NCI-H69 (cell line): ENCODE data around the gene ASTN2.

ENCODE experiments used
- DNase-seq: peaks from one replicate; lab custom pipeline; 2025; lab: John Stamatoyannopoulos, UW

Gene ASTN2

DNA sequence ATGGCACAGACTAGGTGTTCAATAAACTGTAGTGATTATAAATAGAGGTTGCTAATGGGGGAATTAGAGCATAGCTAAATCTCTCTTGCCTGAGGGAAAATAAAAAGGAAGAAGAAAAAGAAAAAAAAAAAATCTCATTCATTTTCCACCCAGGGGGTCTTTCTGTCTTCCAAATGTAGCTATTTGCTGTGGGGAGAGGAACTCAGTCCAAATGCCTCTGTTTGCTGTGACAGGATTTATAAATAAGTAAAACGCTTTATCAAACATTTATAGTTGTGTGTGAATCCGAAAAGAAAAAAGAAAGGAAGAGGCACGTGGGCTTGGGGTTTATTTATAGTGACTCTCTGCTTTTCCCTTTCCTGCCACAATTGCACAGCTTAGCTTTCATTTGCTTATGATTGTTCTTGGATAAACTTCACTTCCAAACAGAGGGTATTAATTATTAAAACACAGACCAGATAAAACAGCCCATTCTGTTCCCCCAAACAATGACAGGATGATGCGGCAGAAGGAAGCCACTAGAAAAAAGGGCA, 245.7 kb downstream of the ASTN2 start:
- peak; percentile 80 for DNase-seq

- DNase-seq = peak; percentile 65
These were observed 250.3 kb downstream of the ASTN2 start for GRCh38 chr9:117164512-117164911.

DNA sequence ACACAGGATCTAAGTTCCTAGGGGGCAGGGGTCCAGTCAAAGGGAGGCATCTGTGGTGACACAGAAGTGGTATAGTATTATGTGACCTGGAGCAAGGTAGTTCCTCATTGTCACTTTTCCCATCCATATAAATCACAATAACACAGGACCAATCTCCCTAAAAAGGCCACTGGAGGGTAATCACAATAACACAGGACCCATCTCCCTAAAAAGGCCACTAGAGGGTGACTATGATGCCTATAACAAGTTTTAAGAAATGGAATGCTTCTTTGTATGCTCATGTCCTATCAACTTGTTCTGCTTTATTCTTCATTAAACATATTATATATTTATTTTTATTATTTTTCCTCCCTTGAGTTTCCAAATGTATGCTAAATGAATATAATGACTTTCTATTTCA, 254.6 kb downstream of the ASTN2 start:
- peak; percentile 67 for DNase-seq

DNA sequence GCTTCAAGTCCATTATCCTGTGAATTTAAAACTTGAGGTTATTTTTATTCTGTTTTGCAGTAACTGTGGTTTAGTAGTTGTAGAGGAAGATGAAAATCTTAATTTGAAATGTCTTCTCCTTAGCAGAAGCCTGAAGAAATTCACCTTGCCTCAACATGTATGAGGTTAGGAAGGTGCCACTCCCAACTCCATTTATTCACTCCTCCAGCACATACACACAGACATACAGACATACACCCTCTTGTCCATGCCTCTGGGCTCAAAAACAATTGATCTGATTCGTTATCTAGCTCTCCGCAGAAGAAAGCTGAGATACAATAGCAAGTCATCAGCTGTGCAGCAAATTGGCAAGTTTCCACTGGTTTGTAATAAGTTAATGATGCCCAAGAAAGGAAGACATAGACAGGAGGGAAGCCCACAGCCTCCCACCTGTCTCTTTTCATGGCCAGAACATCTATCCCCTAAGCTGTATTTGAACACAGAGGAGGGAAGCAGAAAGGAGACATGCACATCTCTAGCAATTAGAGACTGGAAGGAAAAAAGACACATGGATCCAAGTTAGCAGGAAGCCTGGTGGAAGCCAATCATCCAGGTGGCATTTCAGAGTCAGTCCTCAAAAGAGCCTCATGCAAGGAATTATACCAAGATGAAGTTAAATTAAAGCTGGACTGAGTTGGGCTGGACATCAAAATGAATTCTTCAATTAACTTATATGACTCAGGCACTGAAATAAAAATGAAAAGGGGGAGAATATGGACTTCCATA, 257.9 kb downstream of the ASTN2 start:
- peak; percentile 80 for DNase-seq

GRCh38 chr9:117156144-117156688, 258.6 kb downstream of the ASTN2 start:
- peak; percentile 88 for DNase-seq

GRCh38 chr9:117153021-117153420, 261.8 kb downstream of the ASTN2 start:
- DNase-seq = no peak

GRCh38 chr9:117151716-117152115, 263.1 kb downstream of the ASTN2 start:
- DNase-seq = no peak

GRCh38 chr9:117149996-117150395, 264.9 kb downstream of the ASTN2 start:
- DNase-seq = no peak

DNA sequence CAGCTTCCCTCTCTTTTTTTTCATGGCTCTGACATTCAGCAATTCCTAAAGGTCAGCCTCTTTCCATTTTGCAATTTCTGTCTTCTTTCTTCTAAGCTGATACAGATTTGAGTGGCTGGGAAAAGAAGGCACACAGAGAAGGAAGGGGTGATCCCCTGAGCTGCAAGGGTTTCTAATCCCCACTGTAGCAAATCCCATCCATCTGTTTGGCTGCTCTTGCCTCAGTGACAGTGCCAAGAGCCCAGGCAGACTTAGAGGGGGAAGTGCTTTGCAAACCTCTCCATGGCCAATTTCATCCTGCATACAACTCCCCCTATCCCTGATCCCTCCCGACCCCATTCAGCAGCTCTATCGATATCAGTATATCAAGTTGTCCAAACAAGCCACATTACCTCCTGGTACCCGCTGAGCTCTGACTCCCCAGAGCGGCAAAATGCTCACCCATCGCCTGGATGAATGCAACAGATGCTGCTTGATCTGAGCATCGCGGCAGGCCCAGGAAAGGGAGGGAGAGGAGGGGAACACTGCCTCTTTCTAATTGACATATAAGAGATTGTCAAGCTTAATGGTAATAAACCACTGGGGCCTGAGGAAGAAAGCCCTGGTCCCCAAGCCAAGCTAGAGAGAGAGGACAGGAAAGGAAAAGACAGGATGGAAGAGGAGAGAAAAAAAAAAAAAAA, 268.9 kb downstream of the ASTN2 start:
- DNase-seq = peak; percentile 88

DNA sequence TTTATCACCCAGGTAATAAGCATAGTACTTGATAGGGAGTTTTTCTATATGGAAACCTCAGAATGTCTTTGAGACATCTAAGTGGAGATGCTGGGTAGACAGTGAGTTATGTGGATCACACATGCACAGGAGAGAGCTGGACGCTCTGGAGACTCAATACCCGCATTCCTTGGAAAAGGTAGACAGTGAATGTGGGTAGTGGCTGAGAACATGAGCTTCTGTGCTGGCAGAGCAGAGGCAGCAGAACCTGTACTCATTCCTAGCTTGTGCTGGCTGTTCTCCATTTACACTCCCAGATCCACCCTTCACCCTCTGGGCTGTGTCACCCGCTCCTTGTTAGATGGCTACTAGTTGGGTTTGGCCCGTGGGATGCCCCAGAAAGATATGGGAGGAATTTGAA, 269.8 kb downstream of the ASTN2 start:
- DNase-seq = no peak

DNA sequence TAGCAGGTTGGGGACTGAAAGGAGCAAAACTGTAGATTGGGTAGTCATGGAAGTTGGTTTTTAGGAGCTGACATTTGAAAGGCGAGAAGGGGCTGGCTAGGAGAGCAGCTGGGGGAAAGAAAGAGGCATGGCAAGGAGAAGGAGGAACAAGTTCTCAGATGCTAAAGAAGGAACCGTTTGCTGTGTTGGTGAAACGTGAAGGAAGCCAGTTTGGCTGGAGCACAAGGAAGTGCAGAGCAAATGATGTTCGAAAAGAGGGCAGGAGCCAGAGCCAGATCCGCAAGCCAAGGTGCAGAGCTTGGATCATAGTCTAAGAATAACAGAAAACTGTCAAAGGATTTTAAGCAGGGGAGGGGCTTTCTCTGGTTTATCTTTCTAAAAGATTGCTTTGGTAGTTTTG, 276.6 kb downstream of the ASTN2 start:
- DNase-seq = no peak

DNA sequence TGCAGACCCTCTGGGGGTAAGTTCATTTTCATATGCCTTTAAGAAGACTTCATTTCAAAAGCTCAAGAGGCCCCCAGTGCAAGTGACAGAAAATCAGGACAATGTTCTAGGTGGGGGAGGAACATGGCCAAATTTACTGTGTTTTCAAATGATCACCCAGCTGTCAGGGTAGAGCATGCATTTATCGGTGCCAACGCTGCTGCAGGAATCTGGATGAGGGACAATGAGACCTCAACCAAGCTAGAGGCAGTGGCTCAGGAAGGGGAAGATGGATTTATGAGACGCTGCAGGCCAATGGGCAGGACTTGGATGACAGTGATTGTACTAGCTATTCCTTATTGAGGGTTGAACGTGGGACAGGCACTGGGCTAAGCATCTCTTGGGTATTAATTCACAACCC, 278.4 kb downstream of the ASTN2 start:
- DNase-seq = no peak

GRCh38 chr9:117135501-117136098, 279.3 kb downstream of the ASTN2 start:
- DNase-seq = no peak

DNA sequence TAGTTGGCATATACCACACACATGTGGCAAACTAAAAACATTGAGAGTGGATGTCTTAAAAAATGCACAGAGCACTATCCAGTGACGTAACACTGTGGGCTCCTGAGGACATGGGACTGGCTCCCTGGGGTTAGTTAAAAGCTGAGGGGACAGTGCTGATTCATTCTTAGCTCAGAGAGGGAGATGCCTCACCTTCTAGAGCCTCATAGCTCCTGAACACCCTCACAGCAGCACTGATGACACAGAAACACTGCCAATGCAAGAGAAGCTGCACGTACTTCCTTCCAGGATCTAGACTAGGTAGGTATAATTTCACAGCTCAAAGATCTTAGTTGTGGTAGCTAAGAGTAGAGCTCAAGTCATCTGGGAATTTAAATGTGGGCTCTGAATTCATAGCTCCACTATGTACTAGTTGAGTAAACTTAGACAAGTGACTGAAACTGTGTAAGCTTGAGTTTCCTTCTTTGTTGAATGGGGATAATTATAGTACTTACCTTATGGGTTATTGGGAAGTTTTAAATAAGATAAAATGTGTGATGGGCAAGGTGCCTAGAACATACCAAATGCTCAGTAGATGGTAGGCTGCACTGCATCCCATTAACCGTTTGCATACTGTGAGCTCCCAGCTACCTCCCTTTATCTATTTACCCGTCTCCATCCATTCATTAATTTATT, 279.9 kb downstream of the ASTN2 start:
- DNase-seq = no peak

- DNase-seq = peak; percentile 40
These were observed 288.0 kb downstream of the ASTN2 start for GRCh38 chr9:117126871-117127270.

GRCh38 chr9:117125531-117125930, 289.3 kb downstream of the ASTN2 start:
- DNase-seq = peak; percentile 96

- no peak for DNase-seq
These were observed 291.1 kb downstream of the ASTN2 start for GRCh38 chr9:117123729-117124128.

DNA sequence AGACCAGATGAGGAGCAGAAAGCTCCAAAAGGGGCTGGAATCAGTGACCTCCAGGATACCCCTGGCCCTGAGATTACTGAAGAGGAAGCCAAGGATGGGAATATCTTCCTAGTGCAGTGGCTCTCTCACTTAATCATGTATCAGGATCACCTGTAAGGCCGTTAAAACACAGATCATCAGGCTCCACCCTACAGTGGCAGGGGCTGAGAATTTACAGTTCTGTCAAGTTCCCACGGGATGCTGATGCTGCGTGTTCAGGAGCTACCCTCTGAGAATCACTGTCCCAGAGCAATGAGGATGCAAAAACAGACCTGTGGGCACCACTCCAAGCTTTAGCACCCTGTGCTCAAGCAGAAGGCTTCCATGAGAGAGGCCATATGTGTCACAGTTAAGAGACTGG, 291.9 kb downstream of the ASTN2 start:
- peak; percentile 29 for DNase-seq

DNA sequence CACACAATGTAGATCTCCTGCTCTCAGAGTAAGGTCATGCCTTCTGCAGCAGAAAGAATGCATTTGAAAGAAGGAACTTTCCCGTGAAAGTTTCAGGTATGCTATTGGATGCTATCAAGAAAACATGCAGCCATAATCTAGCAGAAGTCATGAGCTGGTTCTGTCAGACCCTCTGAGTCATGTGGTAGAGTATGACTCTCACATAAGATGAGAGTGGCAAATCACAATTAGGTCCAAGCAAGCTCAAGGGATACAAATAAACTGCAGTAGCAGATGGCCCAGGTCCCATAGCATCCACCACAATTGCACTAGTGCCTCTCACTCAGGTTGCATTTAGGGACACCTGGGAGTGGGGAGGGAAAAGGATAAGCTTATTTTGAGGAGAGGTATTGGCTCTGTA, 292.8 kb downstream of the ASTN2 start:
- no peak for DNase-seq

GRCh38 chr9:117121316-117121715, 293.5 kb downstream of the ASTN2 start:
- peak; percentile 87 for DNase-seq

DNA sequence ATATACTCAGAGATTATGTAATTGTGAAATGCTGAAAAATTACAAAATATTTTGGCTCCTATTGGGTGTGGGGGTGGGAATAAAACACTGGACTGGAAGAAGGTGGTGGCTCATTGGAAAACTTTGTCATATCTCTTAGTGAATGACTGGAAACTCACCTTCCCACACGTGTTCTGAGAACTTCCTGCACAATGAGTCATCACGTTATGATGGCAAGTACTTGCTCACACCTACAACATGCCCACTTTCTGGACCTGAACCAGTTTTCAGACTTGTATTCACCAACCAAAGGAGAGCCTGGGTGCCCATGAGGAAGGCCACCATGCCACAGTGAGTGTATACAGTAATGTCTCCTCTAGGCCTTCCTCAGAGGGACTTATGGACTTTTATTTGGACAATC, 294.8 kb downstream of the ASTN2 start:
- DNase-seq = no peak

- no peak for DNase-seq
These were observed 298.8 kb downstream of the ASTN2 start for GRCh38 chr9:117116084-117116483.
